ENCODE results near the gene STRAP. TPM values are rescaled to one million over a fixed set of nuclear protein-coding genes. Genes with fewer than 3 reads are reported as not detected.

The STRAP gene, protein sequence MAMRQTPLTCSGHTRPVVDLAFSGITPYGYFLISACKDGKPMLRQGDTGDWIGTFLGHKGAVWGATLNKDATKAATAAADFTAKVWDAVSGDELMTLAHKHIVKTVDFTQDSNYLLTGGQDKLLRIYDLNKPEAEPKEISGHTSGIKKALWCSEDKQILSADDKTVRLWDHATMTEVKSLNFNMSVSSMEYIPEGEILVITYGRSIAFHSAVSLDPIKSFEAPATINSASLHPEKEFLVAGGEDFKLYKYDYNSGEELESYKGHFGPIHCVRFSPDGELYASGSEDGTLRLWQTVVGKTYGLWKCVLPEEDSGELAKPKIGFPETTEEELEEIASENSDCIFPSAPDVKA
- 124 and 138 TPM in 2 replicates for total RNA-seq (2014; rRNA removed; shearing (Covaris generic))
- polyA plus RNA-seq (2014; cell fraction: nucleus; rRNA removed), result 64.9 and 91.4 TPM in 2 replicates

DNA sequence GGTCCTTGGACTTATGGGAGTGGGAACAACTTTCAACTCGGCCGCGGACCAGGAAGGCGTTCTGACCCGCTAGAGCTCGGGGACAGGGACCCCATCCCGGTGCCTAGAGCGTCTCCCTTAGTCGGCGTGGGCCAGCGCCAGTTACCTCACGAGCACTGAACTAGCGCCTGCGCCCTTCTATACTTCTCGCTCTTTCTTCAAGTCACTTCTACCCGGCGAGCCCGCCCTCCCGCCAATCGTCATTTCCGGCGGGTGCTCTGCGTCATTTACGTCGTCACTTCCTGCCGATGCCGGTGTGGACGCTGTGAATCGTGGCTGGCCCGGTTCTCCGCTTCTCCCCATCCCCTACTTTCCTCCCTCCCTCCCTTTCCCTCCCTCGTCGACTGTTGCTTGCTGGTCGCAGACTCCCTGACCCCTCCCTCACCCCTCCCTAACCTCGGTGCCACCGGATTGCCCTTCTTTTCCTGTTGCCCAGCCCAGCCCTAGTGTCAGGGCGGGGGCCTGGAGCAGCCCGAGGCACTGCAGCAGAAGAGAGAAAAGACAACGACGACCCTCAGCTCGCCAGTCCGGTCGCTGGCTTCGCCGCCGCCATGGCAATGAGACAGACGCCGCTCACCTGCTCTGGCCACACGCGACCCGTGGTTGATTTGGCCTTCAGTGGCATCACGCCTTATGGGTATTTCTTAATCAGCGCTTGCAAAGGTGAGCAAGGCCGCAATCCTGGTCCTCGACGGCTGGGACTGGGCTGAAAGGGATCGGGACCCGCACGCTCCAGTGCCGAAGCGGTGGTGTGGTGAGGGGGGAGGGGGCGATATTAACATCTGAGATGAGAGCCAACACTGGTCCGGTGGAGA, at the start of gene STRAP:
Gene STRAP, plus strand, starts transcription at position 270 of the 854 bp plus-strand sequence. Its CDS starts 321 bp downstream, at position 591.
- peak; percentile 89 for DNase-seq (ENCODE audit: extremely low read depth, low read depth)

- DNase-seq (ENCODE audit: extremely low read depth, low read depth), result no peak
Measured at GRCh38 chr12:15834575-15834974, 47.6 kb upstream of the STRAP start.

DNA sequence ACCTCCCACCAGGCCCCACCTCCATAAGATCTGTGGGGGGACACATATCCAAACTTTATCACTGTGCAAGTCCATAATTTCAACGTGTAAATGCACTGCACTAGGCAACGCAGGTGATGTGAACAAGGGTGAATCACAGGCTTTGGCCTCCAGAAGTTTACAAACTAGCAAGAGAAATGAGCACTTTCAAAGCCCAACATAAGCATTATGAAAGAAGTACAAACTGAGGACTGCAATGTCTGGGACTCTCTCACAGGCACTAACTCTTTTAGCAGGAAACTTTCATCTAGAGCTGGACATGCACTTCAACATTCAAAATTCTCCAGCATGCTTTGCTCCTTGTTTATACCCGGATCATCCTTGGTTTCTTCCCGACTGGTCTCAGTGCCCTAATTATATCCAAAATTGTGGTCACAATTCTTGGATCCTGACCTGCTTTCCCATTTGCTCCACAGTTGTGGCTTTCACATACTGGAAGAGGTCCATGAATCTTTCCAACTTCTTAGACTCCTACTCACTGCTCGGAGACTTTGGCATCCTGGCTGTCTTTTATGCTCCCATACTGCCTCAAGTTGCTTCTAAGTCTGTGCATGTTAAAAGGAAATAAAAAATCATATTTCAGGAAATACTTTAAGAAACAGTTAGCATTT, 44.9 kb upstream of the STRAP start:
- DNase-seq (ENCODE audit: extremely low read depth, low read depth), result no peak

GRCh38 chr12:15839041-15839440, 43.1 kb upstream of the STRAP start:
- no peak for DNase-seq (ENCODE audit: extremely low read depth, low read depth)

GRCh38 chr12:15839682-15840081, 42.5 kb upstream of the STRAP start:
- DNase-seq (ENCODE audit: extremely low read depth, low read depth), result no peak

- DNase-seq (ENCODE audit: extremely low read depth, low read depth), result no peak
Measured at GRCh38 chr12:15842108-15842507, 40.1 kb upstream of the STRAP start.

DNA sequence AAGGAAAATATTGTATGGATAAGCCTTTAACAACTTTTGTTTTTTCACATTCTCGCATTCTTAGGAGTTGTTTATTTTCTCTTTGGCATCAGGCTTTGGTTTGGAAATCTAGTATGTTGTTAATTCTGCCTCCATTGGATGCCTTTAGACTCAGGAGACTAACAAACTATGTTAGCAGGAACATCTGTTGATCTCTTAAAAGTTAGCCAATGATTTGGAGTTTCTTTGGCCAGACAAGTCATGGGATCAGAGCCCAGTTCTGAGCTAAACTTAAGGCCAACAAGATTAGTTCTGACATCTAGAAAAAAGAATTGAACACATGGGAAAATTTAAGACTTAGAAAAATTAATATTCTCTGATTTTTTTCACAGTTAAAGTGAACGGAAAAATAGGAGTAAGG, 35.3 kb upstream of the STRAP start:
- DNase-seq (ENCODE audit: extremely low read depth, low read depth), result no peak

- DNase-seq (ENCODE audit: extremely low read depth, low read depth), result no peak
Measured at GRCh38 chr12:15848606-15849005, 33.6 kb upstream of the STRAP start.

GRCh38 chr12:15851045-15851620, 31.1 kb upstream of the STRAP start:
- DNase-seq (ENCODE audit: extremely low read depth, low read depth), result no peak

- DNase-seq (ENCODE audit: extremely low read depth, low read depth), result no peak
Measured at GRCh38 chr12:15851919-15852318, 30.3 kb upstream of the STRAP start.

- DNase-seq (ENCODE audit: extremely low read depth, low read depth), result peak; percentile 11
Measured at GRCh38 chr12:15852383-15852782, 29.8 kb upstream of the STRAP start.

DNA sequence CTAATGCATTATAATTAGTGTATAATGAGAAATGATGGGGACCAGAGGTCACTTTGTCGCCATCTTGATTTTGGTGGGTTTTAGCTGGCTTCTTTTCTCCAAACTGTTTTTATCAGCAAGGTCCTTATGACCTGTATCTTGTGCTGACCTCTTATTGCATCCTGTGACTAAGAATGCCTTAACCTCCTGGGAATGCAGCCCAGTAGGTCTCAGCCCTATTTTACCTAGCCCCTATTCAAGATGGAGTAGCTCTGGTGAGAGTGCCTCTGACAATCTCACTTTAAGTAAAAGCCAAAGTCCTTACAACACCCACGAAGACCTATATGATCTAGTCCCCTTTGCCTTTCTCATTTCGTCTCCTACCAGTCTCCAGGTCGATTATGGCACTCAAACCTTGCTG, 28.3 kb upstream of the STRAP start:
- no peak for DNase-seq (ENCODE audit: extremely low read depth, low read depth)

DNA sequence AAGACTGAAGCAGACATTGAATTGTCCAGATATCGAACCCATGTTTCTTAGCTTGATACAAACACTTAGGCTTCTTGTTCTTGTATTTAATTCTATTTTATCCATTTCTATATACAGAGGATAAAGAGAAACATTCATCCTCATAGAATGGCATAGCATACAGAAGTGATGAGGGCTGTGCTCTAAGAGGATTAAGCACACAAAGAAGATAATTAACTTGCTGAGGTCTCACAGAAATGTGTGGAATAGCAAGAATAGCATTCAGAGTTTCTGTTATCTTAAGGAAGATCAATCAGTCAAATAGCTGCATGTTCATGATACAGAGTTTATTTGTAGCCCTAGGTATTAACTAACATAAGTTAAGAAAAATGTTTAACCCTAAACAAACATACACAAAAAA, 27.3 kb upstream of the STRAP start:
- DNase-seq (ENCODE audit: extremely low read depth, low read depth), result no peak

DNA sequence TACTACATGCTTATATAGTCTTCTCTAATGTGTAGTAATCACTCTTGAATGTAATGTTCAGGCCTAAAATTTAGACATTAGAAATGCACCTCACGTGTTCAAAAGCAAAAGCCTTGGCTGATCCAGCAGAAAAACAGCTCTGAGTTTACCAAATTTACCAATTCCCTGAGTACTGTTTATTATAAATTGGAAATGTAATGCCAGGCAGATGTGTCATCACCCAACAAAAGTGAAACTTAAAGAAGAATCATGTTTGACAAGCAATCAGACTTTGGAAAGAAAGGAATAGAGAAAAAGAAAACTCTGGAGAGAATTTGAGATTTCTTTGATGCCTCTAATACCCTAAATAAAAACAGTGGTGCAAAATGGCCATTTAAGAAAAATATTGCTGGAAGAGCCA, 26.5 kb upstream of the STRAP start:
- DNase-seq (ENCODE audit: extremely low read depth, low read depth), result no peak

DNA sequence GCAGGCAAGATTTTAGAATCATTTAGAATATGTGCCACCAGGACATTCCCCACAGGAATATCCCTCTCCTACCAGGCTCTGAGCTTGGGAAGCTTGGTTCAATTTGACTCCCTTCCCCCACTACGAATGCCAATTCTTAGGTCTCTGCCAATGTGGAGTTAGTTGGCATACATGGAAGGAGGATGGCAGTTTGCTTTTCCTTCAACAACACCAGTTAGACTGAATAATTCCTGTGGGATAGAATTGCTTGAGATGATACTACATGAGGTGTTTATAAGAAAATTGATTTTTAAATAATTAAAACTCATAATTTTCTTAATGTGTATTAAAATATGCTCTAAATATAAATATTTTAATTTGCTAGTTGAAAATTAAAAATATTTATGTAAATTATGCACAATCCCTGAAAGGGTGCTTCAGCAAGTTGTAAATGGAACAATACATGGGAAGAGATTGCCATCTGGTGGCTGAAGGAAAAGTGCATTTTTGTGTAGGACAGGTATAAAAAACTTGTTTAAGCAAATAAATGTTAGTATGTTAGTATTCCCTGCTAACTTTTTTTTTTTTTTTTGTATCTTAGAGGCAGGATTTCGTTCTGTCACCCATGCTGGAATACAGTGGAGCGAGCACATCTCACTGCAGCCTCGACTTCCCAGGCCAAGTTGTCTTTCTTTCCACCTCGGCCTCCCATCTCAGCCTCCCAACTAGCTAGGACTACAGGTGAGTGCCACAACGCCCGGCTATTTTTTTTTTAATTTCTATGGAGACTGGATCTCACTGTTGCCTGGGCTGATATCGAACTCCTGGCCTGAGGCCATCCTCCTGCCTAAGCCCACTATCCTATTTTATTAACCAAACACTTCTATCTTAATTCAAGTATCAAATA, 25.8 kb upstream of the STRAP start:
- DNase-seq (ENCODE audit: extremely low read depth, low read depth), result peak; percentile 54

- DNase-seq (ENCODE audit: extremely low read depth, low read depth), result no peak
Measured at GRCh38 chr12:15858353-15858752, 23.8 kb upstream of the STRAP start.

- no peak for DNase-seq (ENCODE audit: extremely low read depth, low read depth)
Measured at GRCh38 chr12:15859116-15859515, 23.1 kb upstream of the STRAP start.

GRCh38 chr12:15861404-15861803, 20.8 kb upstream of the STRAP start:
- DNase-seq (ENCODE audit: extremely low read depth, low read depth), result no peak

DNA sequence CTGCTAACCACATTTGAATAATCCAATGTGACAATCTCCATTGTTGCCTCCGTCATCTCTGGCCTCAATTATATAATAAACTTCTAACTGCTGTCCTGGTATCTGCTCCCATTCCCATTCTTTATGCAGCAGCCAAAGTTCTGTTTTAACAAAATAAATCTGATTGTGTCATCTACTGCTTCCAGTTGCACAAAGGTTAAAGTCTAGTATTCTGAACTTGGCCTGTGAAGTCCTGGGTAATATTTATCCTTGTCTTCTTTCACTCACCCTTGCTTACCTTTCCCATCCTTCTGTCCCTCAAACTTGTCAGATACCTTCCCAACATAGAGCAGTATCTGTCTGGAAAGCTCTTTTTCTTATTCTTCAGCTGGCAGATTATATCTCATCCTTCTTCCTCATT, 19.3 kb upstream of the STRAP start:
- DNase-seq (ENCODE audit: extremely low read depth, low read depth), result no peak

GRCh38 chr12:15863372-15863771, 18.8 kb upstream of the STRAP start:
- DNase-seq (ENCODE audit: extremely low read depth, low read depth), result no peak

Measured in NCI-H460 (cell line).